Activated T-helper 2 cell treated with anti-CD3 and anti-CD28 coated beads, Interferon-gamma antibody, Interleukin-2, Interleukin-4, amounts not matched to agents 10 μg/mL and 5 μg/mL and 100 μg/mL, durations not matched to agents 14 hours and 24 hours and 36 hours (primary cell): ENCODE results near the gene LRRC43. TPM values are rescaled to one million over a fixed set of nuclear protein-coding genes. Genes with fewer than 3 reads are reported as not detected.
A peak's percentile ranks its signal among the peaks of the same experiment; 100 is the strongest.
"Not testable (repeated sequence)": the region's sequence is repeated elsewhere in the genome, so short reads cannot be mapped to it uniquely, and the experiment has no call there.

Source experiments
- DNase-seq: peaks from one replicate; pipeline ENCODE4 v3.0.0; 2021; ENCODE audit warnings: low spot score
- H3K27ac Mint-ChIP-seq: one replicate; pipeline ENCODE4 v1.8.0; 2021; ENCODE audit warnings: mixed read lengths
- H3K27me3 Mint-ChIP-seq: one replicate; pipeline ENCODE4 v1.8.0; 2021; ENCODE audit warnings: low read depth, mixed read lengths
- H3K36me3 Mint-ChIP-seq: one replicate; pipeline ENCODE4 v1.8.0; 2021; ENCODE audit warnings: low read depth, mixed read lengths
- H3K4me1 Mint-ChIP-seq: one replicate; pipeline ENCODE4 v1.8.0; 2021; ENCODE audit warnings: low read depth, mixed read lengths
- H3K4me3 Mint-ChIP-seq: one replicate; pipeline ENCODE4 v1.8.0; 2021; ENCODE audit warnings: low read depth, mild to moderate bottlenecking, moderate library complexity, mixed read lengths
- H3K9me3 Mint-ChIP-seq: one replicate; pipeline ENCODE4 v1.8.0; 2021; ENCODE audit warnings: mixed read lengths
- intact Hi-C: fragments of 100-400 bp; cut with micrococcal nuclease; formaldehyde crosslinking; loops from one replicate; pipeline ENCODE4 v1.15.1; 2023
- total RNA-seq: library from RNA; stranded (reverse); gene quantifications from 2 replicates; pipeline ENCODE4 v1.2.3, GENCODE V29; 2022

Gene LRRC43
- total RNA-seq, 1 donor from 2014 or later = 1.0 TPM

DNA sequence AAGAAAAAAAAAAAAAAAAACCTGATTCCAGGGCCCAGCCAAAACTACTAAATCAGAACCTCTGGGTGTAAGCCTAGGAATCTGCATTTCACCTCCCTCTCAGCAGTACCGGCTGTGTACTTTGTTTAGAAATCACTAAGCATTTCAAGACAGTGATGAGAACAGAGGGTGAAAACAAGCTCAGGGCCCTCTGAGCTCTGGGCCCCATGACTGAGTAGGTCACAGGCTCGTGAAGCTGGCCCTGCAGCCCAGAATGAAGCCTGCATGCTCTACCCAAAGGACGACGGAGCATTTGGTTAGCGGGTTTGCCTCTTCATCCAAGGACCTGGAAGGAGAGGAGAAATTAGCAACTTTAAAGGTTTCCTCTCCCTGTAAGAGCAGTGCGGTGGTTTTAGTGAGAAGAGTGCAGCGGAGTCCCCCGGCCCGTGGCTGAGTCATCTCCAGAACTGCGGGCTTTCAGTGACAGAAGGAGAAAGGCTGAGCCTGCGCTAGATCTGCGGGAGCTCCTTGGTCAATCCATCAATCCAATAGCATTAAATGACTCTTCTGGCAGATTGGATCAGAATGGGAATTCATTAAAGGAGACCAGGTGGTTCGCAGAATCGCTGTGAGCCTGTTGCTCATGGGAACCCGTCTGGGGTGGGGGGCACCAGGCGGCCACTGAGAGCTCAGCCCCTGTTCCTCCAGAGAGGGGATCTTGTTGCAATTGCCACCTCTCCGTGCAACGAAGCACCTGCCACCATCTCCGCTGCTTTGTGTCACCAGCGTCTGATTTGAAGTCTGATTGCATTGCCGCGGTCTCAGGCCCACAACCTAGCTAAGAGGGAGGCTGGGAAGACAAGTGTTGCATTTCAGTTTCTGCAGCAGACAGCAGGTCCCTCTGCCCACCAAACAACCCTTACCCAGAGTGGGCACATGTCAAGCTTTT lies 16.2 kb upstream of the LRRC43 start:
- H3K4me1 Mint-ChIP-seq = peaks cover 32% of the 10 kb centered on the region
- peak; percentile 47 for DNase-seq
- intact Hi-C loops = loop anchor here (2.0 to 10.0 kb wide), 4 partner anchors 14 to 382 kb away; partner anchors contain the start of genes B3GNT4 and MLXIP
- no peak overlapping the region for H3K4me3 Mint-ChIP-seq
- H3K27ac Mint-ChIP-seq = peak overlapping the region; percentile 77
- H3K9me3 Mint-ChIP-seq = no peaks in the 10 kb centered on the region
- no peaks in the 10 kb centered on the region for H3K27me3 Mint-ChIP-seq
- H3K36me3 Mint-ChIP-seq = no peaks in the 10 kb centered on the region

- no peak overlapping the region for H3K4me3 Mint-ChIP-seq
- H3K9me3 Mint-ChIP-seq = no peaks in the 10 kb centered on the region
- H3K27ac Mint-ChIP-seq = peak overlapping the region; percentile 77
- no peaks in the 10 kb centered on the region for H3K27me3 Mint-ChIP-seq
- intact Hi-C loops = loop anchor here (2.0 to 10.0 kb wide), 4 partner anchors 13 to 383 kb away; partner anchors contain the start of genes B3GNT4 and MLXIP
- no peak for DNase-seq
- H3K36me3 Mint-ChIP-seq = no peaks in the 10 kb centered on the region
- peaks cover 25% of the 10 kb centered on the region for H3K4me1 Mint-ChIP-seq
These were observed 15.5 kb upstream of the LRRC43 start for GRCh38 chr12:122167356-122167925.

DNA sequence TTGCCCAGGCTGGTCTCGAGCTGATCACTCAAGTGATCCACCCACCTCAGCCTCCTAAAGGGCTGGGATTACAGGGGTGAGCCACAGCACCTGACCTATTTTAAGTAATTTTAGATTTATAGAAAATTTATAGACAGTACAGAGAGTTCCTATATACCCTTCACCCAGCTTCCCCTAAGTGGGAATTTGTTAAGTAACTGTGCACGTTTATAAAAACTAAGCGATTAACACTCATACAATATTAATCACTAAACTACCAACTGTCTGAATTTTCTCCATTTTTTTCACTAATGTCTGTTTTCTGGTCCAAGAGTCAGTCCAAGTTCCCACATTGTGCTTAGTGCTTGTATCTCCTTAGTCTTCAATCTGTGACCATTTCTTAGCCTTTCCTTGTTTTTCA lies 14.4 kb upstream of the LRRC43 start:
- intact Hi-C loops = loop anchor here (5.0 to 10.0 kb wide), 2 partner anchors 34 to 384 kb away; partner anchors contain the start of gene B3GNT4
- Mint-ChIP-seq H3K4me1 (peaks cover 17% of the 10 kb centered on the region), H3K36me3 (no peaks in the 10 kb centered on the region), H3K9me3 (no peaks in the 10 kb centered on the region), H3K4me3 (no peak overlapping the region), H3K27me3 (no peaks in the 10 kb centered on the region), H3K27ac (no peak overlapping the region)
- no peak for DNase-seq

GRCh38 chr12:122171399-122171798 lies 11.5 kb upstream of the LRRC43 start:
- no peaks in the 10 kb centered on the region for H3K27me3 Mint-ChIP-seq
- no peak overlapping the region for H3K4me3 Mint-ChIP-seq
- no peak for DNase-seq
- intact Hi-C loops = no loop called here
- H3K9me3 Mint-ChIP-seq = no peaks in the 10 kb centered on the region
- peaks cover 20% of the 10 kb centered on the region for H3K4me1 Mint-ChIP-seq
- no peak overlapping the region for H3K27ac Mint-ChIP-seq
- H3K36me3 Mint-ChIP-seq = no peaks in the 10 kb centered on the region

DNA sequence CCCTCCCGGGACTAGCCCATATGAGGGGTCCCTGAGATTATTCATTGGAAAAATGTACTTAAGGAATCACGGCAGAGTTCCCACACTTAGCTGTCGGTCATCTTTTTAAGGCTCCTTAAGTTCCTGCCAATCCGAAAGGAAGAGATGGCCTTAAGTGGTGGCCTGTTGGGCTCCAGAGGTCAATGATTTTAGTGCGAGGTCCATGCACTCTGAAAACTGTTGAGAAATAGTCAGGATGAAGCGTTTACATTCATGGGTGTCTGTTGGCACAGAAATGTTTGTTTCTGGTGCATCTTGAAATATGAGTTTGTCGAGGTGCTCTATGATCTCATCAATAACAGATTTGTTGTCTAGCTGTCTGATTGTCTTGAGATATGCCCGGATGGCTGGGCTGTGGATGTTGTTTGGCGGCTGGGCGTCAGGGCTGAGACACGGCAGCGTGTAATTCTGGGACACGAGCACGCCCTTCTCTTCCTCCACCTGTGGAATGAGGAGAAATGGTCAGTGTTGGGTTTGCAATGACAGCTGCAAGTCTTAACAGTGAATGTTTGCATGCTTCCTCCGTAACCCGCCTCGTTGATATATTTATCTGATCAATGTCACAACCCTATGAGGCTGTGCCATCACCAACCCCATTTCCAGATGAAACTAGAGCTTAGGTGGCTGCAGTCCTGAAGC lies 10.5 kb upstream of the LRRC43 start:
- Mint-ChIP-seq H3K4me3 (peak overlapping the region; percentile 37), H3K36me3 (no peaks in the 10 kb centered on the region), H3K9me3 (no peaks in the 10 kb centered on the region), H3K27me3 (no peaks in the 10 kb centered on the region), H3K4me1 (peaks cover 10% of the 10 kb centered on the region), H3K27ac (no peak overlapping the region)
- DNase-seq = no peak
- intact Hi-C loops = no loop called here

- no peak for DNase-seq
- peak within 1 kb of the TSS; percentile 48 for H3K4me3 Mint-ChIP-seq
- no peaks in the 10 kb centered on the region for H3K36me3 Mint-ChIP-seq
- H3K4me1 Mint-ChIP-seq = peaks cover 9% of the 10 kb centered on the region
- no peaks in the 10 kb centered on the region for H3K27me3 Mint-ChIP-seq
- H3K9me3 Mint-ChIP-seq = no peaks in the 10 kb centered on the region
- no peak within 1 kb of the TSS for H3K27ac Mint-ChIP-seq
- intact Hi-C loops = no loop called here
These were observed 8.6 kb upstream of the LRRC43 start, which contains the start of gene IL31 for GRCh38 chr12:122174155-122174845. TSS of gene IL31 (minus strand) at chr12:122174221. CDS start at chr12:122174172, 49 bp downstream.

DNA sequence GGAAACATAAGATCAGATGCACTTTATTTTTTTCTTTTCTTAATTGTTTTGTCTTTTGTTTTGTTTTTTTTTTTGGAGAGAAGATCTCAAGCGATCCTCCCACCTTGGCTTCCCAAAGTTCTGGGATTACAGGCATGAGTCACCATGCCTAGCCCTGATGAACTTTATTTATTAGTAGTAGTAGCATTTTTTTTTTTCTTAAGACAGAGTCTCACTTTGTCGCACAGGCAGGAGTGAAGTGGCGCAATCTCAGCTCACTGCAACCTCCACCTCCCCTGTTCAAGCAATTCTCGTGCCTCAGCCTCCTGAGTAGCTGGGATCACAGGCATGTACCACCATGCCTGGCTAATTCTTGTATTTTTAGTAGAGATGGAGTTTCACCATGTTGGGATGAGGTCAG lies 6.5 kb upstream of the LRRC43 start:
- DNase-seq, H3K27me3 Mint-ChIP-seq, H3K27ac Mint-ChIP-seq, H3K9me3 Mint-ChIP-seq, H3K4me3 Mint-ChIP-seq, intact Hi-C loops, H3K36me3 Mint-ChIP-seq: not testable (repeated sequence)
- H3K4me1 Mint-ChIP-seq = peaks cover 16% of the 10 kb centered on the region

DNA sequence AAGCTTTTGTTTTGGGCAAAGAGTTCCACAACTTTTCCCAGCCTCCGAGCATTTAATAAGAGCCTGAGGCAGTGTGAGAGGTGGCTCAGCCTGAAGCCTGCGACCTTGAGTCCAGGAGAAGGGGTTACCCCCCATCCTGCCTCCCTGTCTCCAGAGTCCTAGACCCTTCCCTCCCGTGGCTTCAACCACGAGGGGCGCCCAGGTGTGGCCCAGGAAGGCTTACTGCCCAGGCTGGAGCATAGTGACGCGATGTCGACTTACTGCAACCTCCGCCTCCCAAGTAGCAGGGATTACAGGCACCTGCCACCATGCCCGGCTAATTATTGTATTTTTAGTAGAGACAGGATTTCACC lies 641 bp downstream of the LRRC43 start:
- Mint-ChIP-seq H3K9me3 (no peaks in the 10 kb centered on the region), H3K27me3 (peaks cover 10% of the 10 kb centered on the region), H3K36me3 (no peaks in the 10 kb centered on the region), H3K4me1 (peaks cover 15% of the 10 kb centered on the region), H3K27ac (no peak overlapping the region), H3K4me3 (peak overlapping the region; percentile 49)
- intact Hi-C loops = no loop called here
- DNase-seq = no peak

GRCh38 chr12:122184517-122184916 lies 1.6 kb downstream of the LRRC43 start:
- DNase-seq = no peak
- peak overlapping the region; percentile 51 for H3K4me3 Mint-ChIP-seq
- H3K27me3 Mint-ChIP-seq = peaks cover 10% of the 10 kb centered on the region
- H3K36me3 Mint-ChIP-seq = no peaks in the 10 kb centered on the region
- intact Hi-C loops = no loop called here
- peaks cover 12% of the 10 kb centered on the region for H3K4me1 Mint-ChIP-seq
- no peaks in the 10 kb centered on the region for H3K9me3 Mint-ChIP-seq
- H3K27ac Mint-ChIP-seq = no peak overlapping the region

GRCh38 chr12:122185079-122185478 lies 2.2 kb downstream of the LRRC43 start:
- H3K27me3 Mint-ChIP-seq = peaks cover 10% of the 10 kb centered on the region
- intact Hi-C loops = no loop called here
- no peak overlapping the region for H3K27ac Mint-ChIP-seq
- H3K9me3 Mint-ChIP-seq = no peaks in the 10 kb centered on the region
- no peaks in the 10 kb centered on the region for H3K36me3 Mint-ChIP-seq
- peaks cover 9% of the 10 kb centered on the region for H3K4me1 Mint-ChIP-seq
- DNase-seq = no peak
- H3K4me3 Mint-ChIP-seq = no peak overlapping the region

- H3K4me3 Mint-ChIP-seq = no peak overlapping the region
- H3K4me1 Mint-ChIP-seq = peaks cover 8% of the 10 kb centered on the region
- H3K27ac Mint-ChIP-seq = no peak overlapping the region
- H3K36me3 Mint-ChIP-seq = no peaks in the 10 kb centered on the region
- DNase-seq = no peak
- peaks cover 10% of the 10 kb centered on the region for H3K27me3 Mint-ChIP-seq
- intact Hi-C loops = no loop called here
- no peaks in the 10 kb centered on the region for H3K9me3 Mint-ChIP-seq
These were observed 2.7 kb downstream of the LRRC43 start for GRCh38 chr12:122185494-122186082.

GRCh38 chr12:122187466-122187865 lies 4.5 kb downstream of the LRRC43 start:
- H3K27ac Mint-ChIP-seq = no peak overlapping the region
- intact Hi-C loops = no loop called here
- no peaks in the 10 kb centered on the region for H3K36me3 Mint-ChIP-seq
- peaks cover 10% of the 10 kb centered on the region for H3K27me3 Mint-ChIP-seq
- DNase-seq = no peak
- H3K9me3 Mint-ChIP-seq = no peaks in the 10 kb centered on the region
- peaks cover 7% of the 10 kb centered on the region for H3K4me1 Mint-ChIP-seq
- H3K4me3 Mint-ChIP-seq = no peak overlapping the region
